ENCODE results near the gene NGEF. TPM values are rescaled to one million over a fixed set of nuclear protein-coding genes. Genes with fewer than 3 reads are reported as not detected.

NGEF gene
- polyA plus RNA-seq, 1 experiment: 0.10 TPM

- H3K9me3 ChIP-seq (ENCODE audit: control insufficient read depth, insufficient read depth, low read length): peaks cover 20% of the 10 kb centered on the region; the same call in 1 of the 2 replicates
- DNase-seq (ENCODE audit: low read depth, low spot score): no peak
- ChIA-PET CTCF (interaction anchor here (1.1 to 1.8 kb wide), 3 partner anchors 22 to 178 kb away, joined by 3 to 9 read pairs (median 5); no protein-coding TSS in a partner anchor), POLR2A (no interaction called here)
- no peak overlapping the region for H3K27ac ChIP-seq (ENCODE audit: low read depth, low read length)
- TF ChIP-seq, protein P1, sequence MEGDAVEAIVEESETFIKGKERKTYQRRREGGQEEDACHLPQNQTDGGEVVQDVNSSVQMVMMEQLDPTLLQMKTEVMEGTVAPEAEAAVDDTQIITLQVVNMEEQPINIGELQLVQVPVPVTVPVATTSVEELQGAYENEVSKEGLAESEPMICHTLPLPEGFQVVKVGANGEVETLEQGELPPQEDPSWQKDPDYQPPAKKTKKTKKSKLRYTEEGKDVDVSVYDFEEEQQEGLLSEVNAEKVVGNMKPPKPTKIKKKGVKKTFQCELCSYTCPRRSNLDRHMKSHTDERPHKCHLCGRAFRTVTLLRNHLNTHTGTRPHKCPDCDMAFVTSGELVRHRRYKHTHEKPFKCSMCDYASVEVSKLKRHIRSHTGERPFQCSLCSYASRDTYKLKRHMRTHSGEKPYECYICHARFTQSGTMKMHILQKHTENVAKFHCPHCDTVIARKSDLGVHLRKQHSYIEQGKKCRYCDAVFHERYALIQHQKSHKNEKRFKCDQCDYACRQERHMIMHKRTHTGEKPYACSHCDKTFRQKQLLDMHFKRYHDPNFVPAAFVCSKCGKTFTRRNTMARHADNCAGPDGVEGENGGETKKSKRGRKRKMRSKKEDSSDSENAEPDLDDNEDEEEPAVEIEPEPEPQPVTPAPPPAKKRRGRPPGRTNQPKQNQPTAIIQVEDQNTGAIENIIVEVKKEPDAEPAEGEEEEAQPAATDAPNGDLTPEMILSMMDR (IDR thresholded peaks at IDR 0.05; ENCODE audit: low read depth, low read length): no peak
- H3K27me3 ChIP-seq (ENCODE audit: control insufficient read depth, insufficient read depth, low read length): no peaks in the 10 kb centered on the region
- no peak overlapping the region for H3K4me3 ChIP-seq (ENCODE audit: low read depth, low read length)
Measured at GRCh38 chr2:233031556-233032500, 18.8 kb upstream of the NGEF start.

- CTCF ChIA-PET: interaction anchor here (0.9 to 2.1 kb wide), 14 partner anchors 9 to 282 kb away, joined by 3 to 24 read pairs (median 4); no protein-coding TSS in a partner anchor
- H3K4me3 ChIP-seq (ENCODE audit: low read depth, low read length): no peak overlapping the region
- H3K27ac ChIP-seq (ENCODE audit: low read depth, low read length): no peak overlapping the region
- POLR2A ChIA-PET: no interaction called here
- DNase-seq (ENCODE audit: low read depth, low spot score): no peak
- peaks cover 5% of the 10 kb centered on the region; the same call in 1 of the 2 replicates for H3K9me3 ChIP-seq (ENCODE audit: control insufficient read depth, insufficient read depth, low read length)
- TF ChIP-seq, protein P1 (IDR thresholded peaks at IDR 0.05; ENCODE audit: low read depth, low read length): no peak
- H3K27me3 ChIP-seq (ENCODE audit: control insufficient read depth, insufficient read depth, low read length): no peaks in the 10 kb centered on the region
Measured at GRCh38 chr2:233029321-233029720, 16.3 kb upstream of the NGEF start.

DNA sequence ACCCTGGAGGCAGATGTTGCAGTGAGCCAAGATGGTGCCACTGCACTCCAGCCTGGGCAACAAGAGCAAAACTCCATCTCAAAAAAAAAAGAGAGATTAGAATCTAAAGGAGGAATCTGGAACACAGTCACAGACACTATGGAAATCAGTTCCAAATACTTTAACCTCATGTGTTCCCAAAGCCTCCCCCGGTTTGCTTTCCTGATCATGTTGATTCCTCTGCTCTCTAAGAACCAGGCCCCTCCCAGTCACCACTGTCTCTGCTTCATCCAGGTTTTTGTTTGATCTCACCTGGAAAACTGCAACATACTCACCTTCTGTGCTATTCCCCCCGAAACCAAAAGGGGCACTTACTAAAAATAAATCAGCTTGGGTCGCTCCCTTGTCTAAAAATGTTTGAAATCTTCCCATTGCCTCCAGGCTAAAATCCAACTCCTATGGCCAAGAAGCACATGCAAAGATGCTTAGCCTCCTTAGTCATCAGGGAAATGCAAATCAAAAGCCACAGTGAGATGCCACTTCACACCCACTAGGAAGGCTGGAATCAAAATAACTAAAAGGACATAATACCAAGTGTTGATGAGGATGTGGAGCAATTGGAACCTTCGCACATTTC is 13.2 kb upstream of the NGEF start:
- peaks cover 3% of the 10 kb centered on the region for H3K27me3 ChIP-seq (ENCODE audit: control insufficient read depth, insufficient read depth, low read length)
- no peak overlapping the region for H3K27ac ChIP-seq (ENCODE audit: low read depth, low read length)
- no peaks in the 10 kb centered on the region for H3K9me3 ChIP-seq (ENCODE audit: control insufficient read depth, insufficient read depth, low read length)
- TF ChIP-seq, protein P1 (IDR thresholded peaks at IDR 0.05; ENCODE audit: low read depth, low read length): no peak
- ChIA-PET CTCF (interaction anchor here (0.7 kb wide), 1 partner anchor 174 kb away, joined by 3 read pairs; no protein-coding TSS in a partner anchor), POLR2A (no interaction called here)
- peak; percentile 4 for DNase-seq (ENCODE audit: low read depth, low spot score)
- H3K4me3 ChIP-seq (ENCODE audit: low read depth, low read length): no peak overlapping the region

DNA sequence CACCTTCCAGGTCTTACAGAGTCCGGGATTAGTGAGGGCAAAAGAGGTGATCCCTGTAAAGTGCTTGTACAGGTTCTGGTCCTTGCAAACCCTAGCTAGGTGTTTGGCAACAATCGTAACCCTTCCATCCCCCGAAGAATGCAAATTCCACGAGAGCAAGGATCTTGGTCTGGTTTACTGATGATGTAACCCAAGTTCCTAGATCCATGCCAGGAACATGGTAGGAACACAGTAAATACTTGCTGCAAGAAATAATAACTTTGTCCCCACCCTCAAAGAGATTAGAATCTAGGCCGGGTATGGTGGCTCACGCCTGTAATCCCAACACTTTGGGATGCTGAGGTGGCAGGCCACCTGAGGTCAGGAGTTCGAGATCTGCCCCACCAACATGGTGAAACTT is 12.7 kb upstream of the NGEF start:
- ChIA-PET POLR2A (no interaction called here), CTCF (no interaction called here)
- no peak for DNase-seq (ENCODE audit: low read depth, low spot score)
- Histone ChIP-seq H3K27ac (ENCODE audit: low read depth, low read length) (no peak overlapping the region), H3K4me3 (ENCODE audit: low read depth, low read length) (no peak overlapping the region), H3K9me3 (ENCODE audit: control insufficient read depth, insufficient read depth, low read length) (no peaks in the 10 kb centered on the region), H3K27me3 (ENCODE audit: control insufficient read depth, insufficient read depth, low read length) (peaks cover 3% of the 10 kb centered on the region)
- TF ChIP-seq, protein P1 (IDR thresholded peaks at IDR 0.05; ENCODE audit: low read depth, low read length): no peak

Measured in AG04450 (cell line).